ENCODE results near the gene GLYATL1B.
A peak's percentile ranks its signal among the peaks of the same experiment; 100 is the strongest.
"Not testable (repeated sequence)": the region's sequence is repeated elsewhere in the genome, so short reads cannot be mapped to it uniquely, and the experiment has no call there.

GLYATL1B gene, protein sequence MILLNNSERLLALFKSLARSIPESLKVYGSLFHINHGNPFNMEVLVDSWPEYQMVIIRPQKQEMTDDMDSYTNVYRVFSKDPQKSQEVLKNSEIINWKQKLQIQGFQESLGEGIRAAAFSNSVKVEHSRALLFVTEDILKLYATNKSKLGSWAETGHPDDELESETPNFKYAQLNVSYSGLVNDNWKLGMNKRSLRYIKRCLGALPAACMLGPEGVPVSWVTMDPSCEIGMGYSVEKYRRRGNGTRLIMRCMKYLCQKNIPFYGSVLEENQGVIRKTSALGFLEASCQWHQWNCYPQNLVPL

DNA sequence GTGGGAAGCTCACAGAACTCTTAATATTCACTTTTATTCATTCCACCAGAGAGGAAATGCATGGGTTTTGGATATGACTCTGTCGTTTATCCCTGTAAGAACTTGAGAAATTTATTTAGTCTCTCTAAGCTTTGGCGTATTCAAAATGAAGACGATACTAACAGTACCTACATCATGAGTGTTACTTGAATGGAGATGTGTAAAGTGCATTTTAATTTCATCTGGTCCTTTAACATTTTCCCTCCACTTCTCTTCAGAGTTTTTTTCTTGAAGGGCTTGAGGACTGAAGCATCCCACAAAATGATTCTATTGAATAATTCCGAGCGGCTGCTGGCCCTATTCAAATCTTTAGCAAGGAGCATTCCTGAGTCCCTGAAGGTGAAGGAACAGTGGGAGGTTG is at the start of gene GLYATL1B:
GLYATL1B (plus strand) TSS at position 301 of the 400 bp plus-strand sequence; CDS start at position 301, 0 bp downstream.
- H3K36me3 ChIP-seq (ENCODE audit: control insufficient read depth, low read depth, low read length); H3K27ac ChIP-seq (ENCODE audit: low read length); H3K9ac ChIP-seq (ENCODE audit: low read length); H3K9me3 ChIP-seq (ENCODE audit: control insufficient read depth, low read depth, low read length); H3K4me3 ChIP-seq (ENCODE audit: low read length); H3K4me1 ChIP-seq (ENCODE audit: control insufficient read depth, low read depth, low read length); H3K27me3 ChIP-seq (ENCODE audit: control insufficient read depth, insufficient read depth, low read length): not testable (repeated sequence)

DNA sequence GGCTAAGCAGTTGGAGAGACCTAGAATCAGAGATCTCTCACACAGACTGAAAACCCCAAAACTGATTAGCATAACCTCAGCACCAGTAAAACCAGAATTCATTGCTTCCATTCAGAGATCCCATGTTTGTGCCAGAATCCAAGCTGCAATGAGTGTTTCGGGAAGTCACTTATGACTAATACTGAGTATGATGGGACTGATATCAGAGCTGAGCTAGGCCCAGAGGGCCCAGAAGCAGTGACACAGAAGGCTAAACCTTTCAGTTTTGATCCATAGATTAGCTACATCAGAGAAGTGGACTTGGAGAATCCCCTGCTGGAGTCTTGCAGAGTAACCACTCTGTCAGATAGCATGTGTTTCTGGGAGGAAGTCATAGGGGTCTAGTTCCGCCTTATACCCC is 49.6 kb upstream of the GLYATL1B start:
- not testable (repeated sequence) for H3K27me3 ChIP-seq (ENCODE audit: control insufficient read depth, insufficient read depth, low read length); H3K4me3 ChIP-seq (ENCODE audit: low read length); H3K27ac ChIP-seq (ENCODE audit: low read length); H3K9me3 ChIP-seq (ENCODE audit: control insufficient read depth, low read depth, low read length); H3K4me1 ChIP-seq (ENCODE audit: control insufficient read depth, low read depth, low read length); H3K9ac ChIP-seq (ENCODE audit: low read length); H3K36me3 ChIP-seq (ENCODE audit: control insufficient read depth, low read depth, low read length)

DNA sequence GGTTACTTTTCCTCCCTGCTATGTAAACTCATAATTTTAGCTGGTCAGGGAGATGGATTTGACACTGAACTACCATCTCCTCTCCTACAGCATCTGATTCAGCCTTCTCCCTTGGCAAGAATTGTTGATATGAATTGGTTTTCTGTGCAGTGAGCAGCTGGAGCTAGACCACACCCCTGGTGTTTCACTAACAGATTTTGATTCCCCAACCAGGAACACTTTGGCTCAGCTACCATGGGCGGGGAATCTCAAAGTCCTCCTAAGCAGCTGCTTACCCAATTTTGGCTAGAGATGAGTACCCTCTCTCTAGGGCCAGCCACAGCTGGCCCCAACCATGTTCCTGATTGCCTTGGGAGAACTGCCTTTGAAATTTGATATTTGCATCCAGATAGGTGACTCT is 48.7 kb upstream of the GLYATL1B start:
- not testable (repeated sequence) for H3K36me3 ChIP-seq (ENCODE audit: control insufficient read depth, low read depth, low read length); H3K27ac ChIP-seq (ENCODE audit: low read length); H3K9me3 ChIP-seq (ENCODE audit: control insufficient read depth, low read depth, low read length); H3K9ac ChIP-seq (ENCODE audit: low read length); H3K4me1 ChIP-seq (ENCODE audit: control insufficient read depth, low read depth, low read length); H3K4me3 ChIP-seq (ENCODE audit: low read length); H3K27me3 ChIP-seq (ENCODE audit: control insufficient read depth, insufficient read depth, low read length)

GRCh38 chr11:59040607-59041006 is 45.5 kb upstream of the GLYATL1B start:
- H3K4me1 ChIP-seq (ENCODE audit: control insufficient read depth, low read depth, low read length): no peaks in the 10 kb centered on the region
- H3K9ac ChIP-seq (ENCODE audit: low read length): no peak overlapping the region
- H3K36me3 ChIP-seq (ENCODE audit: control insufficient read depth, low read depth, low read length): no peaks in the 10 kb centered on the region
- H3K9me3 ChIP-seq (ENCODE audit: control insufficient read depth, low read depth, low read length): no peaks in the 10 kb centered on the region
- H3K27me3 ChIP-seq (ENCODE audit: control insufficient read depth, insufficient read depth, low read length): no peaks in the 10 kb centered on the region
- no peak overlapping the region for H3K27ac ChIP-seq (ENCODE audit: low read length)
- H3K4me3 ChIP-seq (ENCODE audit: low read length): no peak overlapping the region

DNA sequence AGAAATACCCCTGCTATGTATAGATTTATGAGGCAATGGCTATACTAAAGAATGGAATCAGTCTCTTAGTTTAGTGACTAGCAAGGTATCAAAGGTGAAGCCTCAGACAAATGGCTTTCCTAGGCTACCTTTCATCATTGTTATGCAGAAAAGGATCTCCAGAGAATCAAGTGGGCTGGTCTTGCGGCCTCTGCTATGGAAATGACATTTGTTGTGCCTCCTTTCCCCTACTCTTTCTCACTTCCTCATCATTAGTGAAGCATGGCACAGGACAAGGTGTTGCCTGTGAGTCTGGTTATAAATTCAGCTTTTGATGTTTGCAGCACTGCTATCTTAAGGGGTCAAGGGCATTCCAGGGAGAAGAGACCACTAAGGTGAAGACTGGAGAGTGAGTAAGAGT is 34.7 kb upstream of the GLYATL1B start:
- not testable (repeated sequence) for H3K27me3 ChIP-seq (ENCODE audit: control insufficient read depth, insufficient read depth, low read length); H3K36me3 ChIP-seq (ENCODE audit: control insufficient read depth, low read depth, low read length); H3K9me3 ChIP-seq (ENCODE audit: control insufficient read depth, low read depth, low read length); H3K4me3 ChIP-seq (ENCODE audit: low read length); H3K9ac ChIP-seq (ENCODE audit: low read length); H3K4me1 ChIP-seq (ENCODE audit: control insufficient read depth, low read depth, low read length); H3K27ac ChIP-seq (ENCODE audit: low read length)

- H3K27ac ChIP-seq (ENCODE audit: low read length); H3K9ac ChIP-seq (ENCODE audit: low read length); H3K4me1 ChIP-seq (ENCODE audit: control insufficient read depth, low read depth, low read length); H3K4me3 ChIP-seq (ENCODE audit: low read length); H3K9me3 ChIP-seq (ENCODE audit: control insufficient read depth, low read depth, low read length); H3K27me3 ChIP-seq (ENCODE audit: control insufficient read depth, insufficient read depth, low read length); H3K36me3 ChIP-seq (ENCODE audit: control insufficient read depth, low read depth, low read length): not testable (repeated sequence)
Observed at GRCh38 chr11:59052355-59052754, 33.8 kb upstream of the GLYATL1B start.

- H3K4me1 ChIP-seq (ENCODE audit: control insufficient read depth, low read depth, low read length): peaks cover 9% of the 10 kb centered on the region
Observed at GRCh38 chr11:59053387-59053786, 32.7 kb upstream of the GLYATL1B start.

GRCh38 chr11:59058120-59059033 is 27.7 kb upstream of the GLYATL1B start:
- not testable (repeated sequence) for H3K4me1 ChIP-seq (ENCODE audit: control insufficient read depth, low read depth, low read length); H3K9me3 ChIP-seq (ENCODE audit: control insufficient read depth, low read depth, low read length); H3K27ac ChIP-seq (ENCODE audit: low read length); H3K27me3 ChIP-seq (ENCODE audit: control insufficient read depth, insufficient read depth, low read length); H3K36me3 ChIP-seq (ENCODE audit: control insufficient read depth, low read depth, low read length)
- Histone ChIP-seq H3K4me3 (ENCODE audit: low read length) (peak overlapping the region; percentile 76), H3K9ac (ENCODE audit: low read length) (peak overlapping the region; percentile 37)

More at GRCh38 chr11:59053387-59053786, 32.7 kb upstream of the GLYATL1B start:
- Histone ChIP-seq H3K9ac (ENCODE audit: low read length) (no peak overlapping the region), H3K9me3 (ENCODE audit: control insufficient read depth, low read depth, low read length) (no peaks in the 10 kb centered on the region), H3K36me3 (ENCODE audit: control insufficient read depth, low read depth, low read length) (no peaks in the 10 kb centered on the region), H3K27ac (ENCODE audit: low read length) (no peak overlapping the region), H3K4me3 (ENCODE audit: low read length) (no peak overlapping the region), H3K27me3 (ENCODE audit: control insufficient read depth, insufficient read depth, low read length) (no peaks in the 10 kb centered on the region)

- not testable (repeated sequence) for H3K27me3 ChIP-seq (ENCODE audit: control insufficient read depth, insufficient read depth, low read length); H3K9ac ChIP-seq (ENCODE audit: low read length); H3K4me3 ChIP-seq (ENCODE audit: low read length); H3K27ac ChIP-seq (ENCODE audit: low read length); H3K36me3 ChIP-seq (ENCODE audit: control insufficient read depth, low read depth, low read length); H3K9me3 ChIP-seq (ENCODE audit: control insufficient read depth, low read depth, low read length); H3K4me1 ChIP-seq (ENCODE audit: control insufficient read depth, low read depth, low read length)
Observed at GRCh38 chr11:59060096-59060495, 26.0 kb upstream of the GLYATL1B start.

DNA sequence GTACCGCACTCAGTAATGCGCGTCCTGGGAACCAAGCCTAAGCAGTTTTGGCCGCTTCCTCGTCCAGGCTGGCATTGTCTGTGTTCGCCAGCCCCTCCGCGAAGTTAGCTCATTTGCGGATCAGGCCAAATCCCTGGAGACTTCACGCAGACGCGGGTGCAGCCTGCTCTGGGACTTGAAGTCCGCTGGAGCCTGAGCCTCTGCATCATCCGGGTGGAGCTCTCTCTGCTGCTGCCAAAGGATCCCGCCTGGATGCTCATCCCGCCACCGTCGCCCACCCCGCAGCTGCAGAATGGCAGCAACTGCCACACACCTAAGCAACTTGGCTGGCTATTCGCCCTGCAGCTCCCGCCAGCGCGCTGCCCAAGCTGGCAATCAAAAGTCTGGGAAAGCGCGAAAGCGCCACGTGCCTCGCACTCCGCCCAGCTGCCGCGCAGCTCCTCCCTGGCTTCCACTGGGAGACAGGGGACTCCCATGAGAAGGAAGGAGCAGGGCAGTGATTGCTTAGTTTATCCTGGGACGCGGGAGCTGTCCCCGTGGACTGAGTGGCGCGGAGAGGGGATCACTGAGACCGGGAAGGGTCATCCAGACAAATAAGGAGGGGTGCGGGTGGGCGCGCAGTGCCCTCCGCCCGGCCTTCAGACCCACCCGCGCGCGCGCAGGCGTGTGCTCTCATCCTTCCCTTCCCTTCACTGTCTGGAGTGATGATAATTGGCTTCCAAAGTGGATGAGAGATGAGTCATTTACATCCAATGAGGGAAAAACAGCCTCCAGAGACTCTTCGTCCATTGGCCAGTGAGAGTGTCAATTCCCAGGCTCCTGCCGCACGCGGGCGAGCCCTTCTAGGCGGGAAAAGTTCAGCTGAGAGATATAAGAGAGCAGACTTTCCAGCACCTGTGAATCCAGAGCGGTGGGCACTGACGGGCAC is 23.2 kb upstream of the GLYATL1B start:
- no peak overlapping the region for H3K9ac ChIP-seq (ENCODE audit: low read length)
- no peaks in the 10 kb centered on the region for H3K27me3 ChIP-seq (ENCODE audit: control insufficient read depth, insufficient read depth, low read length)
- H3K36me3 ChIP-seq (ENCODE audit: control insufficient read depth, low read depth, low read length): no peaks in the 10 kb centered on the region
- no peak overlapping the region for H3K4me3 ChIP-seq (ENCODE audit: low read length)
- no peak overlapping the region for H3K27ac ChIP-seq (ENCODE audit: low read length)
- no peaks in the 10 kb centered on the region for H3K4me1 ChIP-seq (ENCODE audit: control insufficient read depth, low read depth, low read length)
- H3K9me3 ChIP-seq (ENCODE audit: control insufficient read depth, low read depth, low read length): no peaks in the 10 kb centered on the region

GRCh38 chr11:59063996-59064727 is 21.9 kb upstream of the GLYATL1B start:
- H3K9ac ChIP-seq (ENCODE audit: low read length); H3K4me1 ChIP-seq (ENCODE audit: control insufficient read depth, low read depth, low read length); H3K27me3 ChIP-seq (ENCODE audit: control insufficient read depth, insufficient read depth, low read length); H3K9me3 ChIP-seq (ENCODE audit: control insufficient read depth, low read depth, low read length); H3K36me3 ChIP-seq (ENCODE audit: control insufficient read depth, low read depth, low read length); H3K27ac ChIP-seq (ENCODE audit: low read length); H3K4me3 ChIP-seq (ENCODE audit: low read length): not testable (repeated sequence)
